ENCODE results near the gene MRE11. TPM values are rescaled to one million over a fixed set of nuclear protein-coding genes. Genes with fewer than 3 reads are reported as not detected.
A peak's percentile ranks its signal among the peaks of the same experiment; 100 is the strongest.

Gene MRE11
- total RNA-seq = 10 to 100 TPM; 33.1 to 37.3 TPM

DNA sequence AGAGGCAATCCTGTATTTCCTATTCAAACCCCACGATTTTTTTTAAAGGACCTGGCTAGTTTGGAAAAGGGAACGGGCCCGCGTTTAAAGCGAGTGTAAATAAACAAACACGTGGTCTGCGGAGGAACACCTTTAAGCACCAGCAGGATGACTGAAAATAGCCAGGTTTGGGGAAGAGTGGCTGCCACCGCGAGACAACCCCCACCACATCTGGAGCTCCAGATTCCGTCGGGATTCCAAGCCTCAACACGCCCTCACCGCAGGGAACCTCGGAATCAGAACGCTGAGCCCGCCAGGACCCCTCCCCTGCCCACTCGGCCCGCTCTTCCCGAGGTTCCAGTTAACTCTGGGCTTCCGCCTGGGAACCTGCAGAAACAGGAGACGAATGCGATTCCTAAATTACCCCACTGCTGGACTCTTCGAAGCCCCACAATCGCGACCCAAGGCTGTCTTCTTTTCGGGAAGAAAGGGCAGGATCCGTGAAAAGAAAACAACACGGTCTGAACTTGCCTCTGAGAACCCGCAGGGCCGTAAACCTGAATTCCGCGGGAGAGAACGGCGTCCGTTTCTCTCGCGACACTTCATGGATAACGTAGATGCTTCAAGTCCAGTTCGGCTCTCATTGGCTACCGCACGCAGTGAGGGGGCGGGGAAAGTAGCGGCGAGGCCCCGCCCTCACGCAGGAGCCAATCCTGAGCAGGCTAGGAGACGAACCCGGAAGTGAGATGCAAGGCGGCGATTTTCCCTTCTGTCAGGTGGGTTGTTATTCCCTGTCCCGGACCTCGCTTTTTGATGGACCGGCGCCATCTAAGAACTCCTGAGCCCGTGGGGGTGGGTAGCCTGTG lies at the start of gene MRE11, which contains the start of gene ANKRD49:
MRE11 (minus strand) TSS at position 564 of the 845 bp plus-strand sequence. CDS start 1,043 bp downstream, outside the sequence.
ANKRD49 (plus strand) TSS at position 704 of the 845 bp plus-strand sequence. CDS start 2,710 bp downstream, outside the sequence.
- H3K27ac Mint-ChIP-seq = peak within 1 kb of the TSS; percentile 95
- peaks cover 25% of the 10 kb centered on the region for H3K4me1 Mint-ChIP-seq (ENCODE audit: low read depth)
- peak within 1 kb of the TSS; percentile 93 for H3K4me3 Mint-ChIP-seq
- peak; percentile 97 for DNase-seq
- intact Hi-C loops (cut with micrococcal nuclease) = loop anchor here (1.0 to 5.0 kb wide), 8 partner anchors 50 to 1294 kb away; partner anchors contain the start of genes C11orf54, CEP295, CWC15 and FAM76B
- H3K9me3 Mint-ChIP-seq = no peaks in the 10 kb centered on the region
- no peaks in the 10 kb centered on the region for H3K27me3 Mint-ChIP-seq (ENCODE audit: low read depth)
- CTCF ChIA-PET = interaction anchor here (1.1 kb wide), 1 partner anchor 703 kb away, joined by 3 read pairs; no protein-coding TSS in a partner anchor
- peaks cover 21% of the 10 kb centered on the region for H3K36me3 Mint-ChIP-seq (ENCODE audit: low read depth)

DNA sequence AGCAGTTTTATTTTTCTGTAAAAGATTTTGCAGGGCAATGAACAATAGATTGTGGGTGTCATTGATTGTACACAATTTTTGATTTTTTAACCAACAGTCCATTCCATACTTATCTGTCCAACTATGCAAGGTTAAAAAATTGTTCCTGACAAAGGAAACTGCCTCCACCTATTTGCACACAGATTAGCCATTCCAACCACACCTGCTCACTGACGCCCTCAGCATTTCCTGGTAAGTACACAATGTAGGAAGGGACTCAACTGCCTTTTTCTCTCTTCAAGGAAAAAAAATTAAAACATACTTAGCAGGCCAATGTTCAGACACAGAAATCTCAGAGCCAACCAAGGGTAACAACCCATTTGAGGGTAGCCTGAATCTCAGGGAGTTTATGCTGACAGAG lies 45.8 kb upstream of the MRE11 start:
- peaks cover 12% of the 10 kb centered on the region for H3K27me3 Mint-ChIP-seq (ENCODE audit: low read depth)
- CTCF ChIA-PET = no interaction called here
- H3K9me3 Mint-ChIP-seq = no peaks in the 10 kb centered on the region
- intact Hi-C loops (cut with micrococcal nuclease) = no loop called here
- H3K27ac Mint-ChIP-seq = no peak overlapping the region
- H3K4me3 Mint-ChIP-seq = no peak overlapping the region
- H3K4me1 Mint-ChIP-seq (ENCODE audit: low read depth) = peaks cover 10% of the 10 kb centered on the region
- DNase-seq = no peak
- no peaks in the 10 kb centered on the region for H3K36me3 Mint-ChIP-seq (ENCODE audit: low read depth)

DNA sequence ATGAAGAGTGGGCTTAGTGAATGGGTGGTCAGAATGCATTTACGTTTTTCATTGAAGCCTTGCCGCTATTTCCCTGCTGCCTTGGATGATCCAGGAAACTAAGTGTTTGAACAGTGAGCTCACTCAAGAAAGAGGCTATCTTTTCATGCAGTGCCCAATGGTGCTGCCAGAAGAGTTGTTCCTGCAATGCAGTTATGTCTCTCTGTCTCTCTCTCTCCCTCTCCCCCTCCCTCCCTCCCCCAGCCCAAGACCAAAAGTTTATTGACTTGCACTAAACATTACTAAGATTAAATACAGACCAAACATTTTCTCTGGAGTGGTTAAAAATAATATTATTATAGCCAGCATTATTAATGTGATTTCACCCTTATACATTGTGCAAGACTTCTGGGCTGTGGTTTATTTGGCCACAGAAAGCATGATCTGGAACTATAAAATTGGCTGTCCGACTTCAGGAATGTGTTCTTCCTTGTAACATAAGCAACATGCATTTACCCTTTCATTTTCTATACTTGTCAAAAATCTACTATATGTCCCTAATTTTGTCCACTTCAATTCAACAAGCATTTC lies 43.5 kb upstream of the MRE11 start:
- Mint-ChIP-seq H3K27ac (no peak overlapping the region), H3K27me3 (ENCODE audit: low read depth) (peaks cover 12% of the 10 kb centered on the region)

DNA sequence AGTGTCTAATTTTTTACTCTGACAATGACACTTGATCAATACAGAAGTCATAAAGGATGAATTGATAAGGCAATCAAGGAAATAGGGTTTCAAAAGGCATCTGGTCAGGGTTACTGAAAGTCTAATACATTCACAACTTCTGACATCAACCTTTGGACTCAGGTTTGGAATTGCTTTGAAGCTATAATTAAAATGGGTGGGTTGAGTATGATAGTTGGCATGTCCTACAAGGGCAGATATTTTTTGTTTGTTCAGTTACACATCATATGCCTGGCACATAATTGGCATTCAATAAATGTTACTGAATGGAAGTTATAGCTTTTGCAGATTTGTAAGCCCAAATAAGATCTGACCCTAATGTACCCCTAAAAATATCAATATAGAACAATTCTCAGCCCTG lies 42.7 kb upstream of the MRE11 start:
- intact Hi-C loops (cut with micrococcal nuclease) = no loop called here
- H3K9me3 Mint-ChIP-seq = no peaks in the 10 kb centered on the region
- no peak for DNase-seq
- no peak overlapping the region for H3K4me3 Mint-ChIP-seq
- H3K27ac Mint-ChIP-seq = no peak overlapping the region
- H3K4me1 Mint-ChIP-seq (ENCODE audit: low read depth) = no peaks in the 10 kb centered on the region
- H3K36me3 Mint-ChIP-seq (ENCODE audit: low read depth) = no peaks in the 10 kb centered on the region
- H3K27me3 Mint-ChIP-seq (ENCODE audit: low read depth) = peaks cover 12% of the 10 kb centered on the region
- CTCF ChIA-PET = no interaction called here

More for the DNA sequence above, 43.5 kb upstream of the MRE11 start:
- intact Hi-C loops (cut with micrococcal nuclease) = no loop called here
- CTCF ChIA-PET = no interaction called here
- Mint-ChIP-seq H3K4me1 (ENCODE audit: low read depth) (no peaks in the 10 kb centered on the region), H3K4me3 (no peak overlapping the region), H3K9me3 (no peaks in the 10 kb centered on the region), H3K36me3 (ENCODE audit: low read depth) (no peaks in the 10 kb centered on the region)
- no peak for DNase-seq

DNA sequence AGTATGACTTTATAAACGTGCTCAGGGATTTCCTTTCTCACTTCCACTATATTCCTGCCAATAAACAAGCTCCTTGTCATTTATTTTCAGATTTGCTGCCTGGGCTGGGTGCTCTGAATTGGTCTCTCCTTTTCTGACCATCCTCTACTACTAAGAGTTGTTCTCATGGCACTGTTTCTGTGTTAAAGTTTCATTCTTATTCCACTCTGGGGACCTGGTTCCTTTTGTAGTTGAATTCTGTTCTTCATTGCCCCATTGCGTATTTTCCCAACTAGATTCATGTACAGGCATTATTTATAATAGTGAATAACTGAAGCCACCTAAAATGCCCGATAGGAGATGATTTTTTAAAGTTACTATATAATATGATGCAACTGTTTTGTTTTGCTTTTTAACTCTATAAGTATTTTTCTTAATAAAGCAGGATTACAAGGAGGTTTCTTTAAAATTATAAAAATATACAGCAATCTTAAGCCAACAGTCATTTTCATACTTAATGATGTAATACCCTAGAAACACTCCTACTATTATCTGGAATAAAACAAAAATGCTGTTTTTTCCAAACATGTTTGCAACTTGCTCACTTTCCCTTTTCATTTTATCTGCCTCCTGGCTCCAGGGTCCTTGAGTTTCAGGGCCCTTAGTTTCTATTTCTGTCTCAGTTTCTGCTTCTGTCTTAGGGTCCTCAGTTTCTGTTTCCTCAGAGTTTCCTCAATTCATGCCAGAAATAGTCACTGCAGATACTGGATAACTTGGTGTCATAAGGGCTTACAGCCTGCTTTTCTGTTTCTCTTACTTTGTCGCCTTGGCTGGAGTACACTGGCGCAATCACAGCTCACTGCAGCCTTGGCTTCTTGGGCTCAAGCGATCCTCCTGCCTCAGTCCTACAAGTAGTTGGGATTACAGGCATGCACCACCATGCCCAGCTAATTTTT lies 40.3 kb upstream of the MRE11 start:
- H3K4me1 Mint-ChIP-seq (ENCODE audit: low read depth) = no peaks in the 10 kb centered on the region
- H3K4me3 Mint-ChIP-seq = no peak overlapping the region
- H3K27me3 Mint-ChIP-seq (ENCODE audit: low read depth) = peaks cover 14% of the 10 kb centered on the region
- no peak overlapping the region for H3K27ac Mint-ChIP-seq
- no peak for DNase-seq
- CTCF ChIA-PET = no interaction called here
- no peaks in the 10 kb centered on the region for H3K9me3 Mint-ChIP-seq
- intact Hi-C loops (cut with micrococcal nuclease) = no loop called here
- no peaks in the 10 kb centered on the region for H3K36me3 Mint-ChIP-seq (ENCODE audit: low read depth)

DNA sequence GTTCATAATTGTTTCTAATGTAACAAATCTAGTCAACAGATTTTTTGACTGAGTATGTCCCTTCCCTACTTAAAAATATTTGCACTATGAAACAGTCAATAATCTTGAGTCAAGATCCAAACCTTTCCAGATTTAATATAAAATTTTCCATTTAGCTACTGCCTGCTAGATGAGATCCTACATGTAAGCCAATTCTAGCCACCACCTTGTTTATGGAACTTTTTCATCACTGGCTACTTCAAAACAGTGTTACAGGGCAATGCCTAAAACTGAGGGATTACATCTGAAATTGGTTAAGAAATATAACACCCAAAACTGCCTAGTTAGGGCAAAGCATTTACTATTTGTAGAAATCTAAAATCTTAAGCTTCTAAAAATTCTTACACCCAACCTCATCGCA lies 39.6 kb upstream of the MRE11 start:
- H3K4me3 Mint-ChIP-seq = no peak overlapping the region
- CTCF ChIA-PET = no interaction called here
- no peak overlapping the region for H3K27ac Mint-ChIP-seq

DNA sequence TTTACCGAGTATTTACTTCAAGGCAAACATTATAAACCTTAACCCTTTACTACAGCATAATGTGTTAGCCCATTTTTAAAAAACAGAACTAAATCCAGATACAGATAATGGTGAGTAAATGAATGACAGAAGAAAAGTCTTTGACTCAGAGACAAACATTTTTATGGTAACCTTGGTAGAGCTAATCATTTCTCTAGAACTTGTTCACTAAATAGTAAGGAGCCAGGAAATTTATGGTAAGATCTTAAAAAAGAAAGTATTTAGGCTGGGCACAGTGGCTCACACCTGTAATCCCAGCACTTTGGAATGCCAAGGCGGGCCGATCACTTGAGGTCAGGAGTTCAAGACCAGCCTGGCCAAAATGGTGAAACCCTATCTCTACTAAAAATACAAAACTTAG lies 38.6 kb upstream of the MRE11 start:
- no peak for DNase-seq
- no peak overlapping the region for H3K27ac Mint-ChIP-seq
- CTCF ChIA-PET = no interaction called here
- H3K36me3 Mint-ChIP-seq (ENCODE audit: low read depth) = no peaks in the 10 kb centered on the region
- no peak overlapping the region for H3K4me3 Mint-ChIP-seq
- intact Hi-C loops (cut with micrococcal nuclease) = no loop called here
- no peaks in the 10 kb centered on the region for H3K4me1 Mint-ChIP-seq (ENCODE audit: low read depth)
- peaks cover 14% of the 10 kb centered on the region for H3K27me3 Mint-ChIP-seq (ENCODE audit: low read depth)
- no peaks in the 10 kb centered on the region for H3K9me3 Mint-ChIP-seq

More for the DNA sequence above, 39.6 kb upstream of the MRE11 start:
- intact Hi-C loops (cut with micrococcal nuclease) = no loop called here
- Mint-ChIP-seq H3K27me3 (ENCODE audit: low read depth) (peaks cover 16% of the 10 kb centered on the region), H3K4me1 (ENCODE audit: low read depth) (no peaks in the 10 kb centered on the region), H3K36me3 (ENCODE audit: low read depth) (no peaks in the 10 kb centered on the region), H3K9me3 (no peaks in the 10 kb centered on the region)
- no peak for DNase-seq

DNA sequence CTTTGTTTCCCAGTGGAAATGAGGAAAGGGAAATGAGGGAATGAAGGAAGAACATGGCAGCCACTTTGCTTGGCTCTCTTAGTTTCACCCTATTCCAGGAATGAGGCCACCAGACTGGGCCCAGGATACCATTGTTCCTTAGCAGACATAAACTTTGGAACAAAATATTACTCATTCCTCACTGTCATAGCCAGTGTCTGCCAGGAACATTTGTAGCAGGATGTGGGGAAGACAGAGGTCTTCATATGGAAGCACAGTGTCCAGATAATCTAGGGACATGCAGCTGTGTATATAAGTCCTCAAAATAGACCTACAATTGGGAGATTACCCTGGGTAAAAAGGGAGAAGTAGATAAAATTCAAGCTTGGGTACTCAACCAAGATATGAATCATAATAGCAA lies 34.9 kb upstream of the MRE11 start:
- H3K9me3 Mint-ChIP-seq = no peaks in the 10 kb centered on the region
- intact Hi-C loops (cut with micrococcal nuclease) = no loop called here
- no peaks in the 10 kb centered on the region for H3K36me3 Mint-ChIP-seq (ENCODE audit: low read depth)
- H3K4me1 Mint-ChIP-seq (ENCODE audit: low read depth) = no peaks in the 10 kb centered on the region
- CTCF ChIA-PET = no interaction called here
- no peak overlapping the region for H3K27ac Mint-ChIP-seq
- DNase-seq = no peak
- peaks cover 17% of the 10 kb centered on the region for H3K27me3 Mint-ChIP-seq (ENCODE audit: low read depth)
- H3K4me3 Mint-ChIP-seq = no peak overlapping the region

DNA sequence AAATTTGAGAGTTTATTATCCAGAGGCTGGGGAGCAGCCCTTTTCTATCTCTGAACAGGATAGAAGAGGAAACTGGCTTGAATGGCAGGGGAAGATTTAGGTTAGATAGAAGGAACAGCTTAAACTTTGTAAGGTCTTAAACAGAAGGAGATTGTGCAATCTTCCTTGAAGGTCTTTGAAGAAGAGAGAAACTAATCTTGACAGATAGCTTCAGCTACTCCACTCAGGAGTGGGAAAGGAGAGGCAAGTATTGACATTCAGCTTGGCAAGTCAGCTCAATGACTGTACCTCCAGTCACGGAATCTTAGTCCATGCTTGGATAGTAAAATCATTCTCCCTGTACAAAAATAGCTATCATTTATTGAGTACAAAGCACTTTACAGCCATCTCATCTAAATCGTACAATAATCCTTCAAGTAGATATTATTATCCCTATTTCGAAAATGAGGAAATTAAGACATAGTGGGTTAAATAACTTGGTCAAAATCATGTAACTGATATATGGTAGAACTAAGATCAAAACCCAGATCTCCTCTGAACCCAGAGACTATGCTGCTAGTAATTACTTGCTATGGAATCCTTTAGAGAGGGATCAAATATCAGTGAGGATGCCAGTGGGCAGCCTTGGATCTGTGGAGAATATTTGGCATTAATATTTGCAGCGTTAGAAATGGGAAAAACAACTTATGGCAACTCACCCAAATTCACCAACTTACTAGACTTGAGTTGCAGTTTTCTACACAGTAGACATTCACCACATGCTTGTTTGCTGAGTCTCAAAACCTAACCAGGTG lies 33.2 kb upstream of the MRE11 start:
- Mint-ChIP-seq H3K27me3 (ENCODE audit: low read depth) (peaks cover 17% of the 10 kb centered on the region), H3K9me3 (no peaks in the 10 kb centered on the region), H3K27ac (no peak overlapping the region), H3K36me3 (ENCODE audit: low read depth) (no peaks in the 10 kb centered on the region), H3K4me3 (no peak overlapping the region), H3K4me1 (ENCODE audit: low read depth) (no peaks in the 10 kb centered on the region)
- DNase-seq = no peak
- CTCF ChIA-PET = interaction anchor here (0.7 to 1.3 kb wide), 2 partner anchors 10 to 812 kb away, joined by 3 to 5 read pairs; no protein-coding TSS in a partner anchor
- intact Hi-C loops (cut with micrococcal nuclease) = no loop called here

DNA sequence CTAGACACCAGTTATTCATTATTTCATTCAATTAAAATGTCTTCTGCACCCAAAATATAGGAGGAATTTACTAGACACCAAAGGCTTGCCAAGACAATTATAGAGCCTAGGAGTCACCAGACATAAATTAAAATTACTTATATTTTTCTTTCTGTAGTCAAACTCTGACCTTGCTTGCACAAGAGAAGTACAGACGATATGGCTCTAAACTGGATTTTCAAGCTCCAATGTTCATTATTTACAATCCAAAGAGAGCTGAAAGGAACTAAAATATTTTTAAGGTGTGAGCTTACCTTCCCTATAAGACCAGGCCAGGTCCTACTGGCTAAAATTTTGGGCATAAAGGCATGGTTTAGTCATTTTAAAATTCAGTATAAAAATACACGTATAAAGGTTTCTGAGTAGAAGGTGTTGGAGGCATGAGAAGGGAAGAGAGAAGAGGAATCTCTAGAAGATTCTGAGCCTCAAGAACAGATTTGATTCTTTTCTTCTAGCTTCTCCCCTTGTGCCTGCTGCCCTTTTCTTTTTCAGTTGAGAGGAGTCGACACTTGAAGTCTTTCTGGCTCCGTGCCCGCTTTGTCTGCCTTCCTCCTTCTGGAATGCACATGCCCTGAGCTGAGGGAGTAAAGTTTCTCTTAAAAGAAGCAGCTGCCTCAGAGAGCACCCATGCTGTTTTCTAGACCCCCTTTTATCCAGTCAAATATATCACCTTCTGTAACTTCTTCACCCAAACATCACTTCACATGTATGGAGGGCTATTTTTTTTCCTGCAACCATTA lies 32.1 kb upstream of the MRE11 start:
- CTCF ChIA-PET = interaction anchor here (0.7 to 1.3 kb wide), 2 partner anchors 9 to 811 kb away, joined by 3 to 5 read pairs; no protein-coding TSS in a partner anchor
- DNase-seq = no peak
- H3K27ac Mint-ChIP-seq = no peak overlapping the region
- H3K9me3 Mint-ChIP-seq = no peaks in the 10 kb centered on the region
- intact Hi-C loops (cut with micrococcal nuclease) = no loop called here
- H3K4me1 Mint-ChIP-seq (ENCODE audit: low read depth) = no peaks in the 10 kb centered on the region
- no peak overlapping the region for H3K4me3 Mint-ChIP-seq
- no peaks in the 10 kb centered on the region for H3K36me3 Mint-ChIP-seq (ENCODE audit: low read depth)
- peaks cover 17% of the 10 kb centered on the region for H3K27me3 Mint-ChIP-seq (ENCODE audit: low read depth)

DNA sequence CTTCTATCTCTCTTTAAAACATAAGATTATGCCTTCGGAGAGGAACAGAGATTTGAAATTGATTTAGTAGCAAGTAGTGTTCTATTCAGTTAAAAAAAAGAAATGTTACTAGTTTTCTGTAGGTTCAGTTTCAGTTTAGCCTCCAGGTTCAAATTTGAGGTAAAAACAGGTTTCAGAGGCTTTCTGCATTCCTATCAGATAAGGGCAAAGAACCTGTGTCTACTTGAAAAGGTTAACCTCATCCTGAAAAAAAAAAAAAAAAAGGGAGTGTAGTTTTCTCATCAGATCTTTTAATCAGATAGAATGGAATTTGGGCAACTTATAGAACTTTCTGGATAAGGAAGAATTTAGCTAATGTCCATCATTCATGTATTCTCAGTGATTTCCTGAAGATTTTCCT lies 30.7 kb upstream of the MRE11 start:
- Mint-ChIP-seq H3K9me3 (no peaks in the 10 kb centered on the region), H3K36me3 (ENCODE audit: low read depth) (no peaks in the 10 kb centered on the region), H3K4me3 (no peak overlapping the region), H3K27ac (no peak overlapping the region), H3K4me1 (ENCODE audit: low read depth) (no peaks in the 10 kb centered on the region), H3K27me3 (ENCODE audit: low read depth) (peaks cover 14% of the 10 kb centered on the region)
- no peak for DNase-seq
- CTCF ChIA-PET = interaction anchor here (0.7 kb wide), 2 partner anchors 11 to 60 kb away, joined by 3 to 4 read pairs; no protein-coding TSS in a partner anchor
- intact Hi-C loops (cut with micrococcal nuclease) = no loop called here
